ENCODE data around the gene TGFBR3. TPM values are rescaled to one million over a fixed set of nuclear protein-coding genes. Genes with fewer than 3 reads are reported as not detected.

TGFBR3 gene
- total RNA-seq, 2 experiments from 2014 or later, result 13.9 to 15.3 TPM

DNA sequence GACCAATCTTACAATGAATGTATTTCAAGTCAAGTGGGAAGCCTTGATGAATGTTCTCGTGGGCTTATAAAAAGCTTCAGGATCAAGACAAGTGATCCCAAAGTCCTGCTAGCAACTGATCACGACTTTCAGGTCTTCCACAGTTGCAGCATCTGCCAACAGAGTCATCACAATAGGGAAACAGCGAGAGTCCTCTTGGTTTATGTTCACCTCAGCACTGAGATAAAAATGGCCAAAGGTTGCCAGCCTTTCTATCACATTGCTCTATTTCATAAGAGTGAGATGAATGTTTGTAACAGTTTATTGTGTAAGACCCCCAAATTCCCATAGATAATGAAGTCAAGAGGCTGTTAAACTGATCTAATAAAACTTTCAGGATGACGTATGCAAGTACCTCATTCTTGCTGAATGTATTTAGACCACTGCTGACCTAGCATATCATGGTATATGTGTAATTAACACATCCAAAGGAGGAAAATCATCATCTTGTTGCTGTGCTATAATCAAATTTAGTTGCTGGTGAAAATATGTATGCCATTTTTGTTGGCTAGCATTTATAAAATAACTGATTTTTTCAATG, 150.6 kb downstream of the TGFBR3 start:
- POLR2A ChIA-PET, result no interaction called here
- ATAC-seq (ENCODE audit: low read depth) (no peak), DNase-seq (no peak)
- no peaks in the 10 kb centered on the region for H3K36me3 Mint-ChIP-seq
- no peak overlapping the region for H3K4me3 Mint-ChIP-seq
- peaks cover 17% of the 10 kb centered on the region for H3K4me1 Mint-ChIP-seq
- peaks cover 4% of the 10 kb centered on the region for H3K27me3 Mint-ChIP-seq
- no peak overlapping the region for H3K27ac Mint-ChIP-seq
- H3K9me3 Mint-ChIP-seq, result peaks cover 1% of the 10 kb centered on the region

DNA sequence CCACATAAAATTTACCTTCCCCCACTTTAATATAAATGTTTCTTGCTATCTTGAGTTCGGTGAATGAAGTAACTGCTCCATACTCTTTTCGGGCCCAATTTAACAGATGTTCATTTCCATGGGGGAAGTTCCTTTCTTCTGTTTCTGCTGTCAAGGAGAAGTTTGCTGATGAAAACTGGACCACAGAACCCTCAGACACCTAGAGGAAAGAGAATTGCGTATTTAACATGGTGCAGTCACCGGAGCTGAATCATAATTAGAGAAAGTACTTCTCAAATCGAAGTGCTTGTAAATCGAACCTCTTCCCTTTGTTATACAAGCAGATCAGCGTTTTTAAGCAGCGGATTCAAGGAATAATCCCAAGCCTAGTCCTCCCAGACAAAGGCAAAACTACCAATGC, 151.2 kb downstream of the TGFBR3 start:
- Mint-ChIP-seq H3K9me3 (peaks cover 1% of the 10 kb centered on the region), H3K4me3 (no peak overlapping the region), H3K27me3 (peaks cover 4% of the 10 kb centered on the region), H3K36me3 (no peaks in the 10 kb centered on the region), H3K4me1 (peaks cover 22% of the 10 kb centered on the region), H3K27ac (no peak overlapping the region)
- ATAC-seq (ENCODE audit: low read depth) (no peak), DNase-seq (no peak)
- POLR2A ChIA-PET, result no interaction called here

DNA sequence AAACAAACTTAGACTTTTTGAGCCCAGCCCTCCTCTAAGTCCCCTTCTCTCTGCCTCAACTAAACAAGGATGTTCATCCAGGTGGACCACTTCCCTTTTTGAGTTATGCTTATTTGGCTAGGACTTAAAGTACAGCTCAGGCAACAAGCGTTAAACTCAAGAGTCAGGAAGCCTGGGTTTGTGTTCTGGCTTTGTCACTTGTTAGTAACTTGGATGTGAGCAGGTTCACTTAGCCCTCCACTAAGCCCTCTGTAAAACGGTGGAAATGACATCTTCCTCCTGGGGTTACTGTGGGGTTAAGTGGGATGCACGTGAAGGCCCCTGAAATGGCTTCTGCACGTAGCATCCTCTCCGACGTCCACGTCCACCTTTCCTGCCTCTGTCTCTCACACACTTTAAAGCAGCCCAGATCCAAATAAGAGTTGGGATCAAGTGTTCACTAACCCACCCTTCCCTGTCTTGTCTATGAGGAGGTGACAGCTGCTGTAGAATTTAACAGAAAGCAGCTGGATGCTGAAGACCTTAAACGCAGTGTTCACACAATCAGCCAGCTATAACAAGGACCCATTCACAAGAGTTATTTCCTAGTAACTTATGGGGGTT, 152.7 kb downstream of the TGFBR3 start:
- no peak overlapping the region for H3K4me3 Mint-ChIP-seq
- POLR2A ChIA-PET, result no interaction called here

DNA sequence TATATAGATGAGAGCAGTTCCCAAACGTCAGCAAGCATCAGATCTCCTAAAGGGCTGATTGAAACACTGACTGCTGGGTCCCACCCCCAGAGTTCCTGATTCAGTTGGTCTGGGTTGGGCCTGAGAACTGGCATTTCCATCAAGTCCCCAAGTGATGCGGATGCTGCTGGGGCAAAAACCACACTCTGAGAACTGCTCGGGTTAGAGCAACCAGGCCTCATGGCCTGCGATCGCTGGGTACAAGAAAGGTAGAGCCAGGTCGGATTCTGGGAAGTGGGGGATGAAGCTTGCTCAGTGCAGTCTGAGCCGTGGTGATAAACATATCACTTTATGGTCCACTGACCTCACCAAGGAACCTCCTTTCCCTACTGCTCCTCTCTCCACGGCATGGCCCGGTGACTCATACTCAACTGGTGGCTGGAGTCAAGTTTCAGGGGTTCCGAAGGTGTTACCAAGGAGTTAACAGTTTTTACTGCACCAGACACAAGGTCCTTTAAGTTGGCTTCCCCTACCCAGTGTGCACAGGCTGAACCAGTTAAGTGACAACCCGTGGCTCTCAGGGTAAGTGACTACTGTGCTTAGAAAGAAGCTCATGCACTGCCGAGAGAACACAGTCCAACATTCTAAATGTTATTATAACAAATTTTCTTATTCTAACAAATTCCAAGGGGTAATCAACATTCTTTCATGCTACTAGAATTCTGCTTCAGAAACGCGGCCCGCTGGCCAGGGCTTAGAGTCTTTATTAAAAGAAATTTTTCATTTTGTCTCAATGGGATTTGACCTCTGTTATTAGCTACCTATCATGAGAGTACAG, 153.5 kb downstream of the TGFBR3 start:
- Mint-ChIP-seq H3K9me3 (no peaks in the 10 kb centered on the region), H3K27ac (no peak overlapping the region), H3K36me3 (no peaks in the 10 kb centered on the region), H3K4me1 (peaks cover 30% of the 10 kb centered on the region), H3K4me3 (no peak overlapping the region), H3K27me3 (peaks cover 10% of the 10 kb centered on the region)
- DNase-seq (no peak), ATAC-seq (ENCODE audit: low read depth) (no peak)
- POLR2A ChIA-PET, result no interaction called here

More for the DNA sequence above, 152.7 kb downstream of the TGFBR3 start:
- no peak for ATAC-seq (ENCODE audit: low read depth)
- DNase-seq, result no peak
- Mint-ChIP-seq H3K9me3 (no peaks in the 10 kb centered on the region), H3K27me3 (peaks cover 6% of the 10 kb centered on the region), H3K36me3 (no peaks in the 10 kb centered on the region), H3K4me1 (peaks cover 30% of the 10 kb centered on the region), H3K27ac (no peak overlapping the region)

DNA sequence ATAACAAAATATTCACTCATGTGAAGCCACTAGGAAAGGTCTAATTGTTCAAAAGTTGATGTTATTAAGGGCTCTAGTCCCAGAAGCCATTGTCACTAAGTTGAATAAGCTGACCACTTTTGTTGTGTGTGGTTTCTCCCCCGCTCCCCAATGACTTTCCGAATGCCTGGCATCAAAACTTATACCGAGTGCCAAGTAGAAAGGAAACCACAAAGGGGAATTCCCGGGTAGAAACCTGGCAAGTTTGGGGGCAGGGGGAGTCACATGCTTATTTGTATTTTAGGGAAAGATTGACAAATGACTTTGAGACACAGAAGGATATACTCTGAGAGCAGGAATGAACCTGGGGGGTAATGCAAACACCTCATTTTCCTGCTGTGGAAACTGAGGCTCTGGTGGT, 154.1 kb downstream of the TGFBR3 start:
- POLR2A ChIA-PET, result no interaction called here
- no peaks in the 10 kb centered on the region for H3K9me3 Mint-ChIP-seq
- no peak for DNase-seq
- no peak for ATAC-seq (ENCODE audit: low read depth)
- no peaks in the 10 kb centered on the region for H3K36me3 Mint-ChIP-seq
- H3K4me1 Mint-ChIP-seq, result peaks cover 30% of the 10 kb centered on the region
- H3K27ac Mint-ChIP-seq, result no peak overlapping the region
- peaks cover 13% of the 10 kb centered on the region for H3K27me3 Mint-ChIP-seq
- H3K4me3 Mint-ChIP-seq, result no peak overlapping the region

DNA sequence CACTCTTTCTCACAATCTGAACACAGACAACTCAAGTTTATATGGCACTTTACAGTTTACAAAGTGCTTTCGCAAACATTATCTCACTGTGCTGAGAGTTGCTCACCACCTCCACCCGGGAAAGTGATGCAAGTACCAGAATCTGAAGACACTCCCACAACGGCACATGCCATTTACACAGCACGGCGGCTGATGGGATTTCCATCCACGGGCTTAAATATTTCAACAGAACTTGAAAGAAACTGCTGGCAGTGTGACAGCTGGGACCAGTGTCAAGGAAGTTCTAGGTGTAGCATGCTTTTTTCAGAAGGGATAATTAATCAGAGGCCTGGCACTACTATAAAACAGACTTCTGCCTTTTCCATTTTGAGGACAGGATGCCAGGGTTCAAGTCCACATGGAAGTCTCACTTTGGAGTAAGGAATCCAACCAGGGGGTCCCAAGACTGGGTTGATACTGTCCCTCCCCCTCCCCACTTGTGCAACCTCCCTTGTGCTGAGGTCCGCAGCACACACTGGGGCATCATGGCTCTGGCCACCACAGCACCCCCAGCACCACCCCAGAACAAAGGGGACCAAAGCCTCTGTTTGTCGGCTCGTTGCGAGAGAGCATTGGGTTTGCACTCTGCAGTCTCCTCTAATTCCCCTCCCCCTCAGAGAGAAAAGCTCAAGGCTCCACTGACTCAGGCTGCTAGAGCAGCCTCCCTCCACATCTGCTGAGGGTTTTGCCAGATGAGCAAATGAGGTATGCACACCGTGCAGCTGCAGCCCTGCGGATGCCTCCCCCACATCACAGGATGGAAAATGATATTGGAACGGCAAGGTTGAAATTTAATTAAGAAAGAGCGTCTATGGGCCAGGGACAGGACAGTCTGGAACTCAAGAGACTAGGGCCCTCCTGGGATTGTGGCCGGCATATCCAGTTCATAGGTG, 154.9 kb downstream of the TGFBR3 start:
- POLR2A ChIA-PET, result no interaction called here
- Mint-ChIP-seq H3K27ac (no peak overlapping the region), H3K27me3 (peaks cover 16% of the 10 kb centered on the region), H3K4me1 (peaks cover 30% of the 10 kb centered on the region), H3K36me3 (no peaks in the 10 kb centered on the region), H3K4me3 (no peak overlapping the region), H3K9me3 (no peaks in the 10 kb centered on the region)
- ATAC-seq (ENCODE audit: low read depth) (no peak), DNase-seq (no peak)

DNA sequence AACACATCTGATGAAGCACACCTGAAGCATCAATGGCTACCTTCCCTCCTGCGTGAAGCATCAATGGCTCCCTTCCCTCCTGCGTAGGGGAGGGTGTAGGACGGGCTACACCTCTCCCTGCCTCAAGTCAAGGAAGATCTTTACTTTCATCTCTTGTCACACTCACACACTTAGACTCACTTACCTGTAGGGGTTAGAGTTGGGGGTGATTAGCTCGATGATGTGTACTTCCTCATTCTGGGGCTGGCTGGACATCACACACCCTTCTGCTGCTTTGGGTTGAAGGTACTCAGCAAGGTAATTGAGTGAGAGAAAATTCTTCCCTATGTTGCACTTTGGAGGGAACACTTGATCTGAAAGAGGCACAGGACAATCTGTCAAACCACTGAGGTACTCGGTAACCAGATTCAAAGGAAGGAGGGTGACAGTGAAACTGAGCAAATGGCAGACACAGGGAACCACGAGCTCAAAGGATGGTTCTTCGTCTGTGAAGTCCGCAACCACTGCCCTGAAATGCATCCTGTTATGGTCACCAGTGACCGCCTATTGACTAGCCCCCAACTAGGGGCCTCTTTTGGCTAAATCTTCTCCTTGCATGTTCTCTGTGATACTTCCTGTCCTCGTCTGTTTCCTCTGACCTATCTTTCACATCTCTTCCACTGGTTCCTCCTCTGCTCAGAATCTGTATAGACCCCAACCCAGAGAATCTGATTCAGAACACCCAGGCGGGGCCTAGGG, 156.2 kb downstream of the TGFBR3 start:
- no peaks in the 10 kb centered on the region for H3K36me3 Mint-ChIP-seq
- DNase-seq (peak; percentile 33), ATAC-seq (ENCODE audit: low read depth) (peak; percentile 63)
- no peaks in the 10 kb centered on the region for H3K9me3 Mint-ChIP-seq
- peaks cover 30% of the 10 kb centered on the region for H3K4me1 Mint-ChIP-seq
- POLR2A ChIA-PET, result no interaction called here
- peak overlapping the region; percentile 49 for H3K4me3 Mint-ChIP-seq
- H3K27me3 Mint-ChIP-seq, result peaks cover 16% of the 10 kb centered on the region
- peak overlapping the region; percentile 5 for H3K27ac Mint-ChIP-seq

DNA sequence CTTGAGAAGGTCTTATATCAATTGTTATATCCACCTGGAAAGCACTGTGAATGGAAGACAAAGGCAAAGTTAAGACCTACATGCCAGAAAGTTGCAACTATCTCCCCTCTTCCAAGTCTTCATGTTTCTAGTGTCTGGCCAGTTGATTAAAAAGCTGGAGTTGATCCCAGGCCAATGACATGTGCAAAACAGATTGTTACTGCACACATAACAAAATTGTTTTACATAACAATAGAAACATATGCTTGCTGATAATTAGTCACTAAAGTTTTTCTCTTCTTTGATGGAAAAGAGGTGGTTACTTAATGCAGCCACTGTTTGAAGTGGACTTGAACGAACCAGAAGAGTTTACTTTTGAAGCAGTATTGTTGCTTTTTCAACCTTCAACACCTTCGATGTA, 158.2 kb downstream of the TGFBR3 start:
- POLR2A ChIA-PET, result interaction anchor here (1.0 kb wide), 1 partner anchor 19 kb away, joined by 3 read pairs; no protein-coding TSS in a partner anchor
- Mint-ChIP-seq H3K4me1 (peaks cover 27% of the 10 kb centered on the region), H3K27me3 (peaks cover 12% of the 10 kb centered on the region), H3K27ac (no peak overlapping the region), H3K9me3 (no peaks in the 10 kb centered on the region), H3K36me3 (no peaks in the 10 kb centered on the region), H3K4me3 (no peak overlapping the region)
- no peak for DNase-seq
- ATAC-seq (ENCODE audit: low read depth), result no peak

DNA sequence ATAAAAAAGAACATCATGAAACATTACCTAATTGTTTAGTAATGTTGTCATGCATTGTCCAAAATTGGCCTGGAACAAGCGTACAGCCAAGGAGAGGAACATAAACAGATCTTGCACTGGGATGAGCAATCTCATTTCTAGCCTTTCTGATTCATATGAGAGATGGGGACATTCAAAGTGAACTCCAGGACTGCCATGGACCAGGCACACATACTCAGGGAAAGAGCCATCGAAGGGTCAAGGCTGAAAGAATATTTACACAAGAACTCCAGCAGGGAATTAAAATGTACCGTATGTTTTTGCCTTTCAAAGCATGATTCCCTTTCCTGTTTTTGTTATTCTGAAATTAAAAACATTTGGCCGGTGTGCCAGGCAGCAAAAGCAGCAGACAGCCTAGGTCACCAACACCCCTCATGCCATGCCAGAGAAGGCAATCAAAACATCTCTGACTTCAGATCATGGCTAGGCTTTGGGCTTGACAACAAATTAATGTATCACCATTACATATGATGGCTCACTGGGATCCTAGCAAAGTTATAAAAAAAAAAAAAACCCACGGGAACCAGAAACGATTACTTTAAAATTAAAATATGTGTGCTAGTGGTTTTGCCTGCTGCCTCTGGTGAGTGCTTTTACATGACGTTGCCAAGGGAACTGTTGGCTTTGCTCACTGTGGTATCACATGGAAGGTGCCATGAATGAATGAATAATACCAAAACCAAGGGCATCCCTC, 159.8 kb downstream of the TGFBR3 start:
- DNase-seq (no peak), ATAC-seq (ENCODE audit: low read depth) (no peak)
- Mint-ChIP-seq H3K4me3 (no peak overlapping the region), H3K36me3 (no peaks in the 10 kb centered on the region), H3K27me3 (peaks cover 17% of the 10 kb centered on the region), H3K27ac (no peak overlapping the region), H3K4me1 (peaks cover 20% of the 10 kb centered on the region), H3K9me3 (no peaks in the 10 kb centered on the region)
- POLR2A ChIA-PET, result no interaction called here

DNA sequence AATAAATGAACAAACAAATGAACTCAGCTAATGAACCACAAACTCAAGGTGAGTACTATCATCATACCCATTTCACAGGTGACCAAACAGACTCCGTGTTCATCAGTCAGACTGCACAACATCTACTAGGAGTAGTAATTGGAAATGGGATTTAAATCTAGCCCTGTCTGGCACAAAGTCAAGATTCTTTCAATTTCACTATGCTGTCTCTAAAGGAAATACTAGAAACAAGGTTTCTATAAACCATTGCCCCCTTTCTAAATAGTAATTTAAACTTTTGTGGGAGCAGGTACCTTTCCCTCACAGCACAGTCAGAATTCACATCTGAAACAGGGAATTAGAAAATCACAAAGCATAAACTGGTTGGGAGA, 160.3 kb downstream of the TGFBR3 start:
- Mint-ChIP-seq H3K27me3 (peaks cover 17% of the 10 kb centered on the region), H3K9me3 (no peaks in the 10 kb centered on the region), H3K4me1 (peaks cover 15% of the 10 kb centered on the region), H3K27ac (no peak overlapping the region), H3K36me3 (no peaks in the 10 kb centered on the region), H3K4me3 (no peak overlapping the region)
- POLR2A ChIA-PET, result no interaction called here
- ATAC-seq (ENCODE audit: low read depth), result no peak
- DNase-seq, result no peak

DNA sequence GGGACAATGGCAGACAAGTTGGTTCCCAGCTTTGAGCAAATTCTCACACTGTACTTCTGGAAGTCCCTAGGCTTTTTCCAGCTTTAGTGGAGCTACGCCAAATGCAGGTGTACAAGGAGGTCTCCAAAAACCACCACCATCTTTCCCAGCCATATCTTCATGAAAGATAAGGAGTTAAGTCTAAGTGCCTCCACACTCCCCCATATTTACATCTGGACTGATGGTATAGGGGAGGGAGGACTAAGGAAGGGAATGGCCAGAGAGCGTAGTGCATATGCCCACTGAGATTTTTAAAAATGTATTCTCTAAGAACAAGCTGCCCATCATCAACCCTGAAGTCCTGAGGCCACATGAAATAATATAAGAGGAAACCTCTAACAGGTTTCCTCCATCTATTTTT, 161.3 kb downstream of the TGFBR3 start:
- Mint-ChIP-seq H3K9me3 (no peaks in the 10 kb centered on the region), H3K27me3 (peaks cover 17% of the 10 kb centered on the region), H3K27ac (no peak overlapping the region), H3K4me3 (no peak overlapping the region), H3K4me1 (peaks cover 6% of the 10 kb centered on the region), H3K36me3 (no peaks in the 10 kb centered on the region)
- POLR2A ChIA-PET, result no interaction called here
- DNase-seq (no peak), ATAC-seq (ENCODE audit: low read depth) (no peak)

DNA sequence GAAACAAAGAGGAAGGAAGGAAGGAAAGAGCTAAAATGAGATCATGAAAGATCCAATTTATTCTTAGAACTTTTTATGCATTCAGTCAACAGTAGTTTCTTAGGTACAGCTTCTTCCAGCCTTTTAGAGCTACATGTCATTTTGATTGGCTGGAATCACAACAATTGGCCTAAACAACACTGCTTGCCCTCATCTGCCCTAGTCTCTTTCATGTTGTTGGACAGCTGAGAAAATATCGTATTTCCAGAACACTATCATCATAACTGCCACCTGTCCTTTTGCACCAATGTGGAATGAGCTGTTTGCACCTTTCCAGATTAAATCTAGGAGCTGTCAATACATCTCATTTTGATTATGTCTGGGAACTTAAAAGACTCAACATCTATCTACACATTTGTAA, 161.7 kb downstream of the TGFBR3 start:
- no peak overlapping the region for H3K4me3 Mint-ChIP-seq
- peaks cover 2% of the 10 kb centered on the region for H3K4me1 Mint-ChIP-seq
- ATAC-seq (ENCODE audit: low read depth) (no peak), DNase-seq (no peak)
- H3K27me3 Mint-ChIP-seq, result peaks cover 17% of the 10 kb centered on the region
- no peaks in the 10 kb centered on the region for H3K9me3 Mint-ChIP-seq
- H3K36me3 Mint-ChIP-seq, result no peaks in the 10 kb centered on the region
- POLR2A ChIA-PET, result no interaction called here
- no peak overlapping the region for H3K27ac Mint-ChIP-seq
